Spleen (tissue), 7 donors: ENCODE results near the gene TRAPPC2.

Experiments used
- CTCF ChIP-seq, 11 experiments: fragments of 200-600 bp in 7 of 11; fragments of 450-650 bp in 4 of 11; sonication (generic) in 4 of 11; IDR thresholded peaks in 8 of 11; conservative IDR thresholded peaks in 3 of 11; 1 replicate in 7 of 11; 2 replicates in 4 of 11; pipeline versions ENCODE4 v1.4.0 to v1.8.0; 2016 to 2021; ENCODE audit warnings: antibody characterized with exemption in 11 of 11, inconsistent platforms in 4 of 11, mild to moderate bottlenecking in 1 of 11
- POLR2A ChIP-seq, 3 donors: fragments of 450-650 bp; IDR thresholded peaks; one replicate each; pipeline ENCODE4 v1.5.1; 2017; ENCODE audit warnings: antibody characterized with exemption in 3 of 3, mild to moderate bottlenecking in 1 of 3
- donor health status: DM: no; HTN: no; CAD: no; lungs with moderate emphysema.
- donor health status: DM: no; HTN: no; CAD: no.
- donor health status: DM: no; HTN: no; CAD: no.

GRCh38 chrX:13669246-13669737 is 65.1 kb downstream of the TRAPPC2 start:
- TF ChIP-seq CTCF (IDR thresholded peaks at IDR 0.05 in 8 of 11, conservative IDR thresholded peaks at IDR 0.05 in 3 of 11) (no peak), POLR2A (IDR thresholded peaks at IDR 0.05) (no peak)
